DND-41 (cell line): ENCODE measurements around the gene TET3.

ENCODE experiments used
- ATAC-seq: fragments of 200-7000 bp; cut with Tn5 transposase; 3 replicates; pipeline ENCODE4 v1.9.1; 2021; ENCODE audit warnings: low read depth; ENCODE audit not compliant: insufficient read depth
- DNase-seq: peaks from one replicate; pipeline ENCODE4 v3.0.0-alpha.2; 2020
- H2AFZ ChIP-seq: 2 replicates; pipeline ENCODE4 v1.6.0; 2012; ENCODE audit warnings: low read depth, low read length
- H3K27ac ChIP-seq: 2 replicates; pipeline ENCODE4 v1.5.1; 2012; ENCODE audit warnings: low read length, inconsistent platforms
- H3K27me3 ChIP-seq: fragments of 200-600 bp; sonication (generic); 2 replicates; pipeline ENCODE4 v1.6.0; 2012; ENCODE audit warnings: low read length, mild to moderate bottlenecking, inconsistent platforms; ENCODE audit not compliant: insufficient read depth, poor library complexity
- H3K36me3 ChIP-seq: 2 replicates; pipeline ENCODE4 v1.5.1; 2012; ENCODE audit warnings: low read length, inconsistent platforms; ENCODE audit not compliant: insufficient read depth
- H3K4me1 ChIP-seq: 2 replicates; pipeline ENCODE4 v1.5.1; 2012; ENCODE audit warnings: mild to moderate bottlenecking, low read length; ENCODE audit not compliant: insufficient read depth
- H3K4me2 ChIP-seq: 2 replicates; pipeline ENCODE4 v1.6.0; 2012; ENCODE audit warnings: mild to moderate bottlenecking, moderate library complexity, low read length, inconsistent platforms; ENCODE audit not compliant: insufficient read depth
- H3K4me3 ChIP-seq, 2 experiments: fragments of 200-600 bp in 1 of 2; shearing (Covaris generic) in 1 of 2; 2 replicates each; pipeline ENCODE4 v1.5.1; 2012 to 2016; ENCODE audit warnings: inconsistent platforms in 2 of 2, low read length in 2 of 2, mild to moderate bottlenecking in 2 of 2, low read depth in 1 of 2, moderate library complexity in 1 of 2
- H3K79me2 ChIP-seq: 2 replicates; pipeline ENCODE4 v1.6.0; 2012; ENCODE audit warnings: low read length, inconsistent platforms; ENCODE audit not compliant: insufficient read depth
- H3K9ac ChIP-seq: 2 replicates; pipeline ENCODE4 v1.6.0; 2012; ENCODE audit warnings: low read depth, mild to moderate bottlenecking, inconsistent platforms, low read length, moderate library complexity
- H3K9me3 ChIP-seq: 2 replicates; pipeline ENCODE4 v1.5.1; 2012; ENCODE audit warnings: low read length, moderate library complexity, mild to moderate bottlenecking, inconsistent platforms; ENCODE audit not compliant: insufficient read depth, severe bottlenecking
- H4K20me1 ChIP-seq: 2 replicates; pipeline ENCODE4 v1.6.0; 2012; ENCODE audit warnings: low read length; ENCODE audit not compliant: insufficient read depth
- CTCF ChIP-seq: IDR thresholded peaks from 2 replicates; pipeline ENCODE4 v1.5.1; 2012; ENCODE audit warnings: borderline replicate concordance, low read length, moderate library complexity, mild to moderate bottlenecking; ENCODE audit not compliant: poor library complexity, severe bottlenecking; ENCODE audit errors: extremely low read depth
- EZH2 ChIP-seq: IDR thresholded peaks from 3 replicates; pipeline ENCODE4 v1.6.1; 2012; ENCODE audit warnings: borderline replicate concordance, low read depth, mild to moderate bottlenecking, moderate library complexity, low read length, inconsistent platforms; ENCODE audit not compliant: severe bottlenecking

TET3 gene

GRCh38 chr2:73968357-73968937 lies 16.3 kb upstream of the TET3 start:
- H3K4me1 ChIP-seq = peaks cover 42% of the 10 kb centered on the region
- H2AFZ ChIP-seq = no peak overlapping the region
- H3K79me2 ChIP-seq = no peaks in the 10 kb centered on the region
- no peak overlapping the region for H3K9ac ChIP-seq
- TF ChIP-seq EZH2 = no peak
- no peak for TF ChIP-seq CTCF
- H3K36me3 ChIP-seq = no peaks in the 10 kb centered on the region
- DNase-seq (no peak), ATAC-seq (no peak)
- H4K20me1 ChIP-seq = no peaks in the 10 kb centered on the region
- no peaks in the 10 kb centered on the region for H3K9me3 ChIP-seq
- H3K27me3 ChIP-seq = no peaks in the 10 kb centered on the region
- H3K4me2 ChIP-seq = no peak overlapping the region
- no peak overlapping the region for H3K4me3 ChIP-seq
- H3K27ac ChIP-seq = no peak overlapping the region

GRCh38 chr2:73969356-73969755 lies 15.4 kb upstream of the TET3 start:
- Histone ChIP-seq H3K9me3 (no peaks in the 10 kb centered on the region), H3K9ac (peak overlapping the region; percentile 45; the same call in 1 of the 2 replicates)

GRCh38 chr2:73970141-73970803 lies 14.4 kb upstream of the TET3 start:
- peak overlapping the region; percentile 45 for H3K9ac ChIP-seq
- H3K9me3 ChIP-seq = no peaks in the 10 kb centered on the region
- H3K4me1 ChIP-seq = peaks cover 44% of the 10 kb centered on the region
- peak overlapping the region; percentile 81 for H3K27ac ChIP-seq
- H2AFZ ChIP-seq = peak overlapping the region; percentile 63
- peak overlapping the region in 1 of 2 experiments; percentile 26; a peak in 1 of 4 replicates for H3K4me3 ChIP-seq
- H3K36me3 ChIP-seq = no peaks in the 10 kb centered on the region
- H3K79me2 ChIP-seq = no peaks in the 10 kb centered on the region
- ATAC-seq = peak; percentile 30
- DNase-seq = no peak
- peak overlapping the region; percentile 60 for H3K4me2 ChIP-seq
- TF ChIP-seq EZH2 (no peak), CTCF (no peak)
- no peaks in the 10 kb centered on the region for H3K27me3 ChIP-seq
- no peaks in the 10 kb centered on the region for H4K20me1 ChIP-seq

More at GRCh38 chr2:73969356-73969755, 15.4 kb upstream of the TET3 start:
- Histone ChIP-seq H3K27ac (peak overlapping the region; percentile 81), H3K4me1 (peaks cover 42% of the 10 kb centered on the region), H2AFZ (0 out of 2 replicates have a peak overlapping the region, but pooled peaks have one; percentile 63), H3K36me3 (no peaks in the 10 kb centered on the region), H3K27me3 (no peaks in the 10 kb centered on the region), H4K20me1 (no peaks in the 10 kb centered on the region), H3K4me2 (no peak overlapping the region), H3K4me3 (no peak overlapping the region), H3K79me2 (no peaks in the 10 kb centered on the region)
- ATAC-seq (no peak), DNase-seq (no peak)
- TF ChIP-seq CTCF (no peak), EZH2 (no peak)
